ENCODE data around the gene TTC23.
"Not testable (repeated sequence)": the region's sequence is repeated elsewhere in the genome, so short reads cannot be mapped to it uniquely, and the experiment has no call there.

Gene TTC23

DNA sequence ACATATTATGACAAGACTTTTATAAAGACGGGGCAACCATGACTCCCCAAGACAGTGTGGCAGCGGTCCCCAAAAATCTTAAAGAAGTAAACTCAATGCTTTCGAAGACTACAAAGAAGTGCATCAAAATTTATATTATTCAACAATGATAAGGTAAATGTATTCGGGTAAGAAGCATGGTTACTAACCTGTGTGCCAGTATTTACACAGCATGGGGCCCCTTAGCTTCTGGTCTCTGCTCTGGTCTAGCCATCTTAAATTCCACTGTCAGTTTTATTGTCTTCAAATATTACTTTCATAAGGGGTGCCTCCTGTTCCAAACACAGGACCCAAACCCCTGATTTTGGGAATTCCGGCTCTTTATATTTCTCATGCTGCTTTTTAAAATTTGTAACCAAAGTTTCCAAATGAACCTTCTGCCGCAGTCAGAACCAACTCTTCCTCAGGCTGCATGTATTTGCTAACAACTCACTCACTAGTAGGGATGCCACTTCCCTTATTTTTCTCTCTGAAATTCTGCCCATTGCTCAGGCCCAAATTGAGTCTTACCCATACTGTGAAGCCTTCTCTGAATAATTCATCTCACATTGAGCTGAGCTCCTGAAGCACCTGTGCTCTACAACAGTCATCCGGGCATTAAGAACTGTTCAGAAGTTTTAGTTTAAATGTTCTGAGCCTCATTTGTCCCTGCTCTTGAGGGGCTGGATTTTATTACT, 1.2 kb downstream of the TTC23 start:
- no peak for DNase-seq

DNA sequence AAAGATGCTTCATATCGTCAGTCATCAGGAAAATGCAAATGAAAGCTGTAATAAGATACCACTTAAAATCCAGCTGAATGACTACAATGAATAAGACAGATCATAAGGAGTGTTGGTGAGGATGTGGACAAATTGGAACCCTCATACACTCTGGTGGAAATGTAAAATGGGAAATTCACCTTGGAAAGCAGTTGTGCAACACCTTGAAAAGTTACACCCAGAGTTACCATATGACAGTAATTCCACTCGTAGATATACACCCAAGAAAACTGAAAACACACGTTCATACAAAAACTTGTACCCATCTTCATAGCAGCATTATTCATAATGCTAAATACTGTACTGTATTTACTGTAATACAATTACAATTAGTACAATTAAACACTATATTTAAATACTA, 2.3 kb downstream of the TTC23 start:
- DNase-seq = no peak

DNA sequence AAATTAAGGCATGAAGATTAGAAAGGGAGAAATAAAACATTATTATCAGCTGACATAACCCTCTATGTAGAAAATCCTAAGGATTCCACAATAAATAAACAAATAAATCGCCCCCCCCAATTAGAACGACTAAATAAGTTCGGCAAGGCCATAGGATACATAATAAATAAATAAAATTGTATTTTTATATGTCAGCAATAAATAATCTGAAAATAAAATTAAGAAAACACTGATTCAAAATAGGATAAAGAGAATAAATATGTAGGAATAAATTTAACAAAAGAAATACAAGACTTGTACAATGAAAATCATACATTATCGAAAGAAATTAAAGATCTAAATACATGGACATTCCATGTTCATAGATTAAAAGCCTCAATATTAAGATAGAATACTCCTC, 5.1 kb downstream of the TTC23 start:
- DNase-seq = no peak

DNA sequence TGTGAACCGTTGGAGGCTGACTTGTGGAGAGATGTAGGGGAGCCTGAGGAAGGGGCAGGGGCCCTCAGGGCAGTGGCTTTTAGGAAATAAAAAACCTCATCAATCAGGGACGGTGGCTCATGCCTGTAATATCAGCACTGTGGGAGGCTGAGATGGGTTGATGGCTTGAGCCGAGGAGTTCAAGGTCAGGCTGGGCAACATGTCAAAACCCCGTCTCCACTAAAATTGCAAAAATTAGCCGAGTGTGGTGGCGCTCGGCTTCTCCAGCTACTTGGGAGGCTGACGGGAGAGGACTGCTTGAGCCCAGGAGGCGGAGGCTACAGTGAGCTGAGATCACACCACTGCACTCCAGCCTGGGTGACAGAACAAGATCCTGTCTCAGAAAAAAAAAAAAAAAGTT, 7.6 kb downstream of the TTC23 start:
- no peak for DNase-seq

DNA sequence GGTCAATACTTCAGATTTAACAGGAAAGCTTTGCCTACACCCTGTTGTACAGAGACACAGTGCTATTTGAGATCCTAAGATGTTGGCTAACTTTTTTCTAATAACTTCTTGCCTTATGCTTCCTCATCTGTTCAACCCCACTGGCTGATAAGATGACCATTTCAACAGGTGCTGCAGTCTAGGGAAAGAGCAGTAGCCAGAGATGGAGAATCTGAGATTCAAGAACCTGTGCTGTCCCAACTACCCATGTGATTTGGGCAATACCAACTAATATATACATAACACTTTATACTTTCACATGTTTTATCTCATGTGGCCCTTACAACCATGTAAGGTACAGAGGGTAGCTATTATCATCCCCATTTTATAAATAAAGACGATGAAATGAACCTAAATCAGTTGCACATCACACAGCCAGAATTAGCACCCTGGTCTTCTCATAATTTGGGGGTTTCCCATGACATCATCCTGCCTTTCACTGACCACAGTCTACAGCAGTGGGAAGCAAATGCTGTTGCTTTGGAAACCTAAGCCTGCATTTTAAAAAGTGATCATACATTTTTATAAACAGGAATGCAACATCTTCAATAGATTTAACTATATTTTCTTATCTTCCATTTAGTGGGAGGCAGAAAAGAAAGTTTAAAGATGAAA, 9.7 kb downstream of the TTC23 start:
- DNase-seq = no peak

DNA sequence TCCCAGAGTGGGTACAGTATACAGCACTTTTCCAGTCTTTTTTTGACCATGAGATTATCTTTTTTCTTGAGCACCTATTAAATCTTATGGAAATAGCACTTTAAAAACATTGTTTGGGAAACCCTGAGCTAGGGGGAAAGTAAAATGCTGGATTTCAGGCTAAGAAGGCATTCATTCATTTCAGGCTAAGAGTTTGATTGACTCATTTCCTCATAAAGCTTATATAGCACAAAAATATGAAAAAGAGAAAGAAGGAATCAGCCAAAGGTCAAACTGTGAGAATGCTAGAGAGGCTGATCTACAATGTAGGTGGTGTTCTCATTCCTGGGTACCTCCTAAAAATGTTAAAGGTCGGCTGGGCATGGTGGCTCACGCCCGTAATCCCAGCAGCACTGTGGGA, 10.5 kb downstream of the TTC23 start:
- DNase-seq = no peak

DNA sequence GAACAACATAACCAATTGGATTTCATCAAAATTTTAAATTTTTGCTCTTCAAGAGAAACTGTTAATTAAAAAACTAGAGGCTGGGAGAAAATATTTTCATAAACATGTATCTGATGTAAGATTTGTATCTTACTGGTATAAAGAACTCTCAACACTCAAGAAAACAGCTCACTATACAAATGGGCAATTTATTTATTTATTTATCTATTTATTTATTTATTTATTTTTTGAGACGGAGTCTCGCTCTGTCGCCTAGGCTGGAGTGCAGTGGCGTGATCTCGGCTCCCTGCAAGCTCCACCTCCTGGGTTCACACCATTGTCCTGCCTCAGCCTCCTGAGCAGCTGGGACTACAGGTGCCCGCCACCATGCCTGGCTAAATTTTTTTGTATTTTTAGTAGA, 15.2 kb downstream of the TTC23 start:
- DNase-seq = not testable (repeated sequence)

DNA sequence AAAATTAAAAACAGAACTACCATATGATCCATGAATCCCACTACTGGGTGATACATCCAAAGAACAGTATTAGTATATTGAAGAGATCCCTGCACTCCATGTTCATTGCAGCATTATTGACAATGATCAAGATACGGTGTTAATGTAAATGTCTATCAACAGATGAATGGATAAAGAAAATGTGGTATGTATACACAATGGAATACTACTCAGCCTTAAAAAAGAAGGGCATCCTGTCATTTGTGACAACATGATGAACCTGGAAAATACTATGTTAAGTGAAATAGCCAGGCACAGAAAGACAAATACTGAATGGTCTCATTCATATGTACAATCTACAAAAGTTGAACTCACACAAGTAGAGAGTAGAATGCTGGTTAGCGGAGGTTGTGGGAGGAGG, 16.6 kb downstream of the TTC23 start:
- DNase-seq = no peak

DNA sequence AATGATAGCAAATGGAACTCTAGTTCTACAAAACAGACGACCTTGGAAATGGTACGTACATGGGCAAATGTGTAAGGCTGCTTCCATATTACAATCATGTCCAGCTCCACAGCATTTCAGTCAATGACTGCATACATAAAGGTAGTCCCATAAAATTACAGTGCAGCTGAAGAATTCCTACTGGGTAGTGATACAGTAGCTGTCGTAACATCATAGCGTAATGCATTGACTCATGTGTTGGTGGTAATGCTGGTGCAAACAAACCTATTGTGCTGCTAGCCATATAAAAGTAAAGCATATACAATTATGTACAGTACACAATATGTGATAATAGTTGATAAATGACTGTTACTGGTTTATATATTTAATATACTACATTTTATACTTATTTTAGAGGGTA, 18.5 kb downstream of the TTC23 start:
- no peak for DNase-seq

DNA sequence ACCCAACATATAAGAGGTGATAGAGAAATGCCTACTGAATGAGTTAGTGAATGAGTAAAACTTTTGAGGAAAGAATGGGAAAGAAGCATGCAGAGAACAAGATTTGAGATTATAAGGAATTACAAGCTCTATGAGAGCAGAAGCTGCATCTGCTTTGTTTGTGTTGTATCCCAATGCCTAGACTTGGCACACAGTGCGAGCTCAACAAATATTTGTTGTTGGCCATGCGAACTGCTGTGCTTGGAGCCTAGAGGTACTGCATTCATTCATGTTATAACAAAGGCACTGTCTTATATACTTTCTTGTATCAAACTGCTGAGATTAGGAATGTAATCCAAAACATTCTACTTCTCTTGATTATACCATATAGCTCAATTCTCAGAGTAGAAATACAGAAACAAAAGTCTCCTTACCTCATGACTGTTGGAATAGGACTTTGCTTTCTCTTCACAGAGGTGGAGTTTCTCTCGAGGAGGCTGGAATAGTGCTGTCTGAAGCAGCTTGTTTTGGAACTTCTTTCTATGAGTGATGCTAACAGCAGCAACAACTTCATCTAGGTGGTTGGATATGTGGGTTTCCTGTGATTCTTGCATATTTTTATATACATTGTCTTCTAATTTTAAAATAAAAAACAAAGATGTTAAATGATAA, 21.1 kb downstream of the TTC23 start:
- DNase-seq = no peak

DNA sequence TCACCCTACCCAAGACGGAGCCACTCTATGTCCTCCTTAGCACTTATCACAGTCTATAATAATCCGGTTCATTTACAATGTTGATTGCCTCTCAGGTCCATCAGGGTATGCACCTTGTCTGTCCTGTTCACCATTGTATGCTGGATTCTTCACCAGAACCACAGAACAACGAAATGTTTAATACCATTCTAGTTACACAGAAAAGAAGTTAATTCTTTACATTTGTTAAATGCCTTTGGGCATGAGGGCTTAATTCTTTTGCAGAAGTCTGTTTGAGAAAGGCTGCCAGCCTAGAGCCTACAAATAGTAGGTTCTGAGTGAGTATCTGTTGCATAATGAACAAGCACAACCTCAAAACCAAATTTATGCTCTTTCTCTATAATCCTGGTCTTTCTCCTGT, 22.6 kb downstream of the TTC23 start:
- DNase-seq = no peak

DNA sequence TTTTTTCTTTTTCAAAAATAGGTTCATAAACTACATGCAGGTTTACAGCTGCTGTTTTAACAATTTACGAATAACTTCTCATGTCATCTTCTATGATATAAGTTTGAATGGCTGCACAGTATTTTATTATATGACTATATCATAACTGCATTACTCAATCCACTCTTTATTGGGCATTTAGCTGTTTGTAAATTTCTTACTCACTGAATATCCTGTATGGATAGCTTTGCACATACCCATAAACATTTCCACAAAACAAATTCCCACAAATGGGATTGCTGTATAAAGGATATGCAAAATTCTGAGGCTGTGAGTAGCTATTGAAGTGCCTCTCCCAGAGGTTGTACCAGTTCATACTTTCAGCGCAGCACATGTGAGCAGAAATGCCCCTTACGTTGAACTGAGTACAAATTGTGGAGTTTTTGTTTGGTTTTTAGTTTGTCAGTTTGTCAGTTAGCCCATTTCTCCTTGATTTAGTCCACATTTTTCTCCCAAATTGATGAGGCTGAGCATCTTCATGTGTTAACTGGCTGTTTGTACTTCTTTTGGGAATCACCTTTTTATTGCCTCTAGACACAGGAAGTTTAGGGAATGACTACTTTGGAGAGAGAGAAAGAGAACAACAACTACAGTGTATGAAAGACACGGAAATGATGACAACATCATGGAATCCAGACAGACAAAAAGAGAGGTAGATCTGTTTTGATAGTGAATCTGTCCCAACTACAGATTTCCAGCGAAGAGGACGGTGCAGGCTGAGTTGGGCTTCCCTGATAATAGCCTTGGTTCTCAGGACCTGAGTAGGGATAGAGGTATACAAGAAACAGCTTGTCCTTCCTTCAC, 24.8 kb downstream of the TTC23 start:
- DNase-seq = no peak

DNA sequence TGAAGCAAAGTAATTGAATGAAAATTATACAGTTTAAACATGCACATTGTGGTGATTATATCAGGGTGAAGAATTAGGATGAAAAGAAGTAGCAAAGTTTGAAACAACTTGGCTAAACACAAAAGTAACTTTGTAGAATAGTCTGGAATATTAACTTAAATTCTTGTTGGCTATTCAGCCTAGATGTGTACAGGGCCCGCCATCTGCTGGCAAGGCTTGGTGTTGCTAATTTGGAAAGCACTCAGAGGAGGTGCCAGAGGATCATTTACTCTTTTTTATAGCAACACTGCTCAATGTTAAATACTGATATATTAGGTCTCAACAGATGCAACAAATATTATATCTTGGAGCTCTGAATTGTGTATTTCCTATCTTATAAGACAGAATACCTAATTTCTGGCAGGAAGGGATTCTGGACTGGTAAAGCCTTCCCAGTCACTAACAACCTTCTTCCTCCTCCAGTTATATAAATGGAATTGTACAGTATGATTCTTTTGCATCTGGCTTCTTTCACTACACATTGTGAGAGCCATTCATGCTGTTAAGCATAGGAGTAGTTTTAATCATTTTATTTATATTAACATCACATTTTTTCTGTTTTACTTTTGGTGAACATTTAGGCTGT, 36.1 kb downstream of the TTC23 start:
- no peak for DNase-seq

DNA sequence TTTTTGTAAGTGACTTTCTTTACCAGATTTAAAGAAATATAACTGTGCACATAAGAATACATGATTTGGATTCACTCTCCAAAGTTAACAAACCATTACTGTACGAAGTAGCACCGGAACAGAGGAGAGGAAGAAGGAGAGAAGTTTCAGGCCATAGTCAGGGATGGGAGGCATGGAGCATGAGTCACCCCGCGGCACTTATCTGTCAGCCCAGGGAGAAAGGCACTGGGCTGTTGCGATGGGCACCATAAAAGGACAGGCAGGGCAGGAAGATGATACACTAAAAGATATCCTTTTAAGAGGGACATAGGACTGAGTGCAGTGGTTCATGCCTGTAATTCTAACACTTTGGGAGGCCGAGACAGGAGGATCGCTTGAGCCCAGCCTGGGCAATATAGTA, 37.0 kb downstream of the TTC23 start:
- DNase-seq = no peak

DNA sequence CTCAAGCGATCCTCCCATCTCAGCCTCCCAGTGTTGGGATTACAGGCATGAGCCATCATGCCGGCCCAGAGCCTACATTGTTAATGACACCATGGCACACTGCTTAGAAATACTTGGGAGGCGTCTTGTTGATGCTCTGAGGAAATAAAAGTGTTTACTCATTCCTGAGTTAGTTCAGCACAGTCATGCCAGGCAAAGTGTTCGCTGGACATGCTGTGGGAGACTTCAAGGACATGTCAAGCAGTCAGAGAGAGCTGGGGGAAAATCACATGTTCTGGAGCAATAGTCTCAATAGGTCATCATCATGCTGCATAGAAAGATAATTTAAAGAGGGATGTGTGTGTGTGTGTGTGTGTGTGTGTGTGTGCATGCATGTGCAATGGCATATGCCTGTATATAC, 37.5 kb downstream of the TTC23 start:
- DNase-seq = no peak

DNA sequence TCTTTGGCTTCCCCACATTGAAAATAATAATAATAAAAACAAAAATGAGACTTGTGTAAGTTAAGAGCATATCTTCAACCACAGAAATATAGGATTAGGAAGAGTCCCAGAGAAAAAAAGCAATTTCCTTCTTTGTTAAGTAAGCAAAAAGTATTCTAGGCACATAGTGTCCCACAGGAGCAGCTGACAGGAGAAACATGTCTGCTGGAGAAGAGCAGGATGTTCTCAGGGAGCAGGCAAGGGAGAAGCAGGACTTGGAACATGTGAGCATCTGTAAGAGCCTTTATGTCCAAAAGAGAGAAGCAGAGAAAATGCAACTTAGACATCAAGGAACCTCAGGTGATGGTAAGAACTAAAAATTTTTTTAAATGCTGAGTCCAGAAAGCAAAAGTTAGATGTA, 39.0 kb downstream of the TTC23 start:
- DNase-seq = no peak

DNA sequence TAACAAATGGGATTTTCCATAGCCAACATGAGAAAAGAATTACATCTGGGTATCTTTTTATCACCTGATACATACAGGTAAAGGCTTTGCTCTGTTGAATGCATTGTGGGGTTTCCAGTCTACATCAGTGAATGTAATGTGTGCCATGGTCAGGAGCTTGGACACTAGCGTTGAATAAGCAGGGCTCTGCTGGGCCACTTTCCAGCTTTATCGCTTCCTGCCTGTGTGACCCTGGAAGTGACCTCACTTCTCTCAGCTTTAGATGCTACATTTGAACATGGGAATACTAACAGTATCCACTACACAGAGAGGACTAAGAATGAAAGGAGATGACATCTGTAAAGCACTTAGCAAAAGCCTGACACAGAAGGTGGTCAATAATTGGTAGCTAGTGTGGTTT, 40.1 kb downstream of the TTC23 start:
- DNase-seq = no peak

DNA sequence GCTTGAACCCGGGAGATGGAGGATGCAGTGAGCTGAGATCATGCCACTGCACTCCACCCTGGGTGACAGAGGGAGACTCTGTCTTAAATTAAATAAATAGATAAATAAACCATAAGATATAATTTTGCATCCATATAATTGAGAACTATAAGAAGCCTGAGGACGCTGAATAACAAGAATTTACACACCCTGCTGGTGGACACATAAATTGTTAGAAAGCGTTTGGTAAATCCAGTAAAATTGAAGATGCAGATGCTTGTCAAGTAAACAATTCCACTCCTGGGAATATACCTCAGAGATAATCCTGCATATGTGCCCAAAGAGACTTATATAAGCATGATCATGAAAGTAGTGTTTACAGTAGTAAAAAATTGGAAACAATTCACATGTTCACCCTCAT, 41.7 kb downstream of the TTC23 start:
- DNase-seq = no peak

DNA sequence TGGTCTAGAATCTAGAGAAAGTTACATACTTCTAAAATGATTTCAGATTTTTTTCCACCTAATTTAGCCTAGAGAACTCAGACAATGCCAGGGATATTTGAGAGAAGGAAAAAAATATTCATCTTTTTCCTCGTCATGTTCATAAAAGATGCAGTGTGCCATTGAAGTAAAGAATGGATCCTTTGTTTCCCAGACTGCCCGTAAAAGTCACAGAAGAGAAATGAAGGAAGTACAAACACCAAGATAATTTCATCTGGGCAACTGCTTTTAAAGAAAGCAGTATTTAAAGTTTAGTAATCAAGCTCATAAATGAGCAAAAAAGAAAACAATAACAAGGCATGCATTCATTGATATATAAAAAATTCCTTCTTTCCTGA, 47.2 kb downstream of the TTC23 start:
- DNase-seq = no peak

DNA sequence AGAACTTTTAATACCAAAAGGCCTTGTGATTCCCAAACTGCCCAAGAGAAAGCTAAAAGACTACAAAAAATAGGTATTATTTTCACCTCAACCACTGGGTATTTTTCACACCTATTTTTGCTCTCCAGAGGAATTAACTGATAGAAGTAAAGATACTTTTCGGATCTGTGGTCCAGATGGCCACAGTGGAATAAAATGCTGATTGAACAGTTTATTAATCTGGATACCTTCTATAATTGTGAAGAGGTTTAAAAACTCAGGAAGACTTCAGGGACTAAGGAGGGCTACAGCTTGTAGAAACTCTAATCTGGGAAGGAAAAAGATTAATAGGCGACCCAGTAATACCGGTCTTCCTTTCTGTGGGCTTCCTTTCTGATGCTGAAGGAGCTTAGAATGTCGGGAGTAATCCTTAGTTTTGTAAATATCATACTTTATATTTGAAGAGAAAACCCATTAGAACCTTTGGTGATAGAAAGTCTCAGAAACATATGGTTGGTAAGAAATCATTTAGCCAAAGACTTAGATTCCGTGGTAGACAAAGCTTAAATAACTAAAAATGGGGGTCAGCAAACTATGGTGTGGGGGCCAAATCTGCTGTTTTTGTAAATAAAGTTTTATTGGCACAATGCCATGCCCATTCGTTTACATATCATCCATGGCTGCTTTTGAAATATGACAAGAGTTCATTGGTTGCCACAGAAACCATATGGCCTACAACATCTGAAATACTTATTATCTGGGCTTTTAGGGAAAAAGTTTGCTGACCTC, 47.8 kb downstream of the TTC23 start:
- DNase-seq = no peak

DNA sequence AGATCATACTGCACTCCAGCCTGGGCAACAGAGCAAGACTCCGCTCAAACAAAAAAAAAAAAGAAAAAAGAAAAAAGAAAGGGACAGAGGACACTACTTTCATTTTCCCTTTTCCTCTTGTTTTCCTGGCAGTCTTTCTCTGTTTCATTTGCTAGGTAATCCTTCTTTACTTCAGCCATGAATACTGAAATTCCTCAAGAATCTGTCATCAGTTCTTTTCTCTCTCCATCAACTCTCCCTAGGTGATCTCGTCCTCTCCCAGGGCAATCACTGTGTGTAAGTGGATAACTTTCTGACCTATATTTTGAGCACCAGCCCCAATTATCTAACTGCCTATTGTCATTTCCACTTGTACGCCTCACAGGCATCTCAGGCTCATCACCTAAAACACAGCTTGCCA, 51.5 kb downstream of the TTC23 start:
- DNase-seq = no peak

DNA sequence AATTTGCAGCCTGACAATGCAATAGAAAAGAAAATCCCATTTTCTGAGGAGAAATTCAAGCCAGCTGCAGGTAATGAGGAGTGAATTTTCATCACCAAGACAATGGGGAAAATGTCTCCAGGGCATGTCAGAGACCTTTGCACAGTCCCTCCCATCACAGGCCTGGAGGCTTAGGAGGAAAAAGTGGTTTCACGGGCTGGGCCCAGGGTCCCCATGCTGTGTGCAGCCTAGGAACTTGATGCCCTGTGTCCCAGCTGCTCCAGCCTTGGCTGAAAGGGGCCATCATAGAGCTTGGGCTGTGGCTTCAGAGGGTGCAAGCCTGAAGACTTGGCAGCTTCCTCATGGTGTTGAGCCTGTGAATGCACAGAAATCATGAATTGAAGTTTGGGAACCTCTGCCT, 57.2 kb downstream of the TTC23 start:
- not testable (repeated sequence) for DNase-seq
